ENCODE results near the gene ELP4. TPM values are rescaled to one million over a fixed set of nuclear protein-coding genes. Genes with fewer than 3 reads are reported as not detected.

The ELP4 gene
- total RNA-seq, 3 donors from 2014 or later = 22.2 to 36.1 (median 24.6) TPM

DNA sequence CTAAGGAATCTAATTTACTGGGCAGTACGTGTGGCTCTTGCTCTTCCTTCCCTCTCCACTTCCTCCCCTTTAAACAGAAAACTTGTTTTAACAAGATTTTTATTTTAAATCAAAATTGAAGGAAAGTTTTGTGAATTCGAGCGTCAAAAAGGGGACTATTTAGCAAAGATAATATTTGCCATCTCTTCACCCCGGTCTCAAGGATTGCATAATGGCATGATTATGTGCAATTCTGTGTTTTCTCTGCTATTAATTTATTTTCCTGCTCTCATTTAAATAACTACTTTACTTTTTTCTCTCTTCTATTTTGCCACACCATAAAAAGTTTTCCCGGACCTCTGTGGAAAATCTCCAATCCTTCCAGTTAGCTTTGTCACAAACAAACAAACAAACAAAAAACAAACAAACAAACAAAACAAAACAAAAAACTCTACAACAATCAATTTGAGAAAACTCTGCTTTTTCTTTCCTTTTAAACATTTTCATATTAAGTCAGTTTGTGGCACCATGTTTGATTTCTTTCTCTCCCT lies 311.7 kb downstream of the ELP4 start:
- no peak for TF ChIP-seq POLR2A (IDR thresholded peaks at IDR 0.05)
- TF ChIP-seq, protein P1, sequence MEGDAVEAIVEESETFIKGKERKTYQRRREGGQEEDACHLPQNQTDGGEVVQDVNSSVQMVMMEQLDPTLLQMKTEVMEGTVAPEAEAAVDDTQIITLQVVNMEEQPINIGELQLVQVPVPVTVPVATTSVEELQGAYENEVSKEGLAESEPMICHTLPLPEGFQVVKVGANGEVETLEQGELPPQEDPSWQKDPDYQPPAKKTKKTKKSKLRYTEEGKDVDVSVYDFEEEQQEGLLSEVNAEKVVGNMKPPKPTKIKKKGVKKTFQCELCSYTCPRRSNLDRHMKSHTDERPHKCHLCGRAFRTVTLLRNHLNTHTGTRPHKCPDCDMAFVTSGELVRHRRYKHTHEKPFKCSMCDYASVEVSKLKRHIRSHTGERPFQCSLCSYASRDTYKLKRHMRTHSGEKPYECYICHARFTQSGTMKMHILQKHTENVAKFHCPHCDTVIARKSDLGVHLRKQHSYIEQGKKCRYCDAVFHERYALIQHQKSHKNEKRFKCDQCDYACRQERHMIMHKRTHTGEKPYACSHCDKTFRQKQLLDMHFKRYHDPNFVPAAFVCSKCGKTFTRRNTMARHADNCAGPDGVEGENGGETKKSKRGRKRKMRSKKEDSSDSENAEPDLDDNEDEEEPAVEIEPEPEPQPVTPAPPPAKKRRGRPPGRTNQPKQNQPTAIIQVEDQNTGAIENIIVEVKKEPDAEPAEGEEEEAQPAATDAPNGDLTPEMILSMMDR (IDR thresholded peaks at IDR 0.05) = no peak
- H3K36me3 ChIP-seq = no peaks in the 10 kb centered on the region
- no peak for DNase-seq (ENCODE audit: low spot score in 2 of 2)
- no peak overlapping the region for H3K27ac ChIP-seq
- H3K27me3 ChIP-seq = peaks cover 24 to 100% of the 10 kb centered on the region in 2 donors
- peaks cover 10 to 16% of the 10 kb centered on the region in 2 donors for H3K4me1 ChIP-seq
- no peak overlapping the region for H3K4me3 ChIP-seq
- H3K9me3 ChIP-seq = no peaks in the 10 kb centered on the region
- intact Hi-C loops (cut with DNase I; ENCODE audit: low total_unique reads) = no loop called here

- H3K9me3 ChIP-seq = no peaks in the 10 kb centered on the region
- intact Hi-C loops (cut with DNase I; ENCODE audit: low total_unique reads) = no loop called here
These were observed 312.2 kb downstream of the ELP4 start for GRCh38 chr11:31821766-31822165.

DNA sequence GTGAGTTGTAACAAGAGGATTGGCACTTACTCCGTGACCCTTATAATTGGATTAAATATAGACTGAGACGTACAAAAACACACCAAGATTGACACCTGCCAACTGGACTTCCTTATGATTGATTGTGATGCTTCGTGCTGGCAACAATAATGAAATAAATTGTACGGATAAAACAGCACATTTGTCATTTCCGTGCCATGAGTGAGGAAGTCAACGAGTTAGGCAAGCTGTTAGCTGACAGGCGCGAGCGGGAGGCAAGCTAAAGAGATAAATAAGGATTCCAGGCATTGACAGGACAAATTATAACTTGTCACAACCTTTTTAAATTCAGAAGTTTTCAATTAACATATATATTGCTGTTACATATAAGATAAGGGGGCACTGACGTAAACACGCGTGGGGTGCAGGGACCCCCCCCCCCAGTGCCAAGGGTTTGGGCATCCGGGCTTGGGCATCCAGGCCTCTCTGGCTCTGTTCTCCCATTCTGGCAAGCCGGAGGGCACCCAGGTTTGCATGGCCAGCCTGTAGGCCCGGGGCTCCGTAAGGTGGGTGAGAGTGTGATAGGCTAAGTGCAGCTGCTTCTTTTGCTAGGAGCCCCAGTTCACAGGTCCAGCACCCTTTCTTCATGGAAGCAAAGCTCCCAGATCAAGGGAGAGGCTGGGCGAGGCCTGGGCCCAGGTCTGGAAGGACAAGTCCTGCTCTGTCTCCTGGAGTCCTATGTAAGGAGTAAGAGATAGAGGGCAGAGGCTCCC lies 312.8 kb downstream of the ELP4 start:
- Histone ChIP-seq H3K4me1 (peaks cover 3 to 6% of the 10 kb centered on the region in 2 donors), H3K27ac (no peak overlapping the region), H3K27me3 (peaks cover 22 to 100% of the 10 kb centered on the region in 2 donors), H3K9me3 (no peaks in the 10 kb centered on the region), H3K36me3 (no peaks in the 10 kb centered on the region), H3K4me3 (no peak overlapping the region)
- no peak for DNase-seq (ENCODE audit: low spot score in 2 of 2)
- TF ChIP-seq POLR2A (IDR thresholded peaks at IDR 0.05) = no peak
- no peak for TF ChIP-seq POLR2AphosphoS5 (IDR thresholded peaks at IDR 0.05)
- TF ChIP-seq, protein P1 (IDR thresholded peaks at IDR 0.05) = no peak
- intact Hi-C loops (cut with DNase I; ENCODE audit: low total_unique reads) = no loop called here

More at GRCh38 chr11:31821766-31822165, 312.2 kb downstream of the ELP4 start:
- Histone ChIP-seq H3K4me1 (peaks cover 8 to 11% of the 10 kb centered on the region in 2 donors), H3K36me3 (no peaks in the 10 kb centered on the region), H3K27ac (no peak overlapping the region), H3K4me3 (no peak overlapping the region), H3K27me3 (peaks cover 25 to 100% of the 10 kb centered on the region in 2 donors)
- TF ChIP-seq POLR2A (IDR thresholded peaks at IDR 0.05) (no peak), POLR2AphosphoS5 (IDR thresholded peaks at IDR 0.05) (no peak)
- TF ChIP-seq, protein P1 (IDR thresholded peaks at IDR 0.05) = no peak
- DNase-seq (ENCODE audit: low spot score in 2 of 2) = no peak

GRCh38 chr11:31822927-31823643 lies 313.5 kb downstream of the ELP4 start:
- peaks cover 19 to 100% of the 10 kb centered on the region in 2 donors for H3K27me3 ChIP-seq
- intact Hi-C loops (cut with DNase I; ENCODE audit: low total_unique reads) = no loop called here

More at GRCh38 chr11:31822927-31823643, 313.5 kb downstream of the ELP4 start:
- Histone ChIP-seq H3K4me3 (no peak overlapping the region), H3K27ac (no peak overlapping the region), H3K4me1 (no peaks in the 10 kb centered on the region), H3K9me3 (no peaks in the 10 kb centered on the region), H3K36me3 (no peaks in the 10 kb centered on the region)
- TF ChIP-seq POLR2AphosphoS5 (IDR thresholded peaks at IDR 0.05) (no peak), POLR2A (IDR thresholded peaks at IDR 0.05) (no peak)
- TF ChIP-seq, protein P1 (IDR thresholded peaks at IDR 0.05) = no peak
- no peak for DNase-seq (ENCODE audit: low spot score in 2 of 2)

Measured in breast epithelium (tissue), 4 donors.